Activated B cell treated with CpG ODN at 0.5 μM for 24 hours (primary cell): ENCODE results near the gene ZNF575. TPM values are rescaled to one million over a fixed set of nuclear protein-coding genes. Genes with fewer than 3 reads are reported as not detected.
"Not testable (repeated sequence)": the region's sequence is repeated elsewhere in the genome, so short reads cannot be mapped to it uniquely, and the experiment has no call there.

Experiments
- ATAC-seq: fragments of 200-7000 bp; cut with Tn5 transposase; one replicate; pipeline ENCODE4 v1.10.0; 2021; ENCODE audit warnings: low read depth, mild to moderate bottlenecking, moderate library complexity
- CTCF ChIA-PET: fragments of 350-600 bp; sonication (Branson Sonifier 250); formaldehyde crosslinking; loops from one replicate; lab custom pipeline; 2021; ENCODE audit warnings: antibody characterized with exemption; lab: Charles Lee
- POLR2A ChIA-PET: fragments of 350-600 bp; sonication (Branson Sonifier 250); formaldehyde crosslinking; loops from one replicate; lab custom pipeline; 2021; ENCODE audit warnings: antibody characterized with exemption; lab: Charles Lee
- DNase-seq: peaks from one replicate; pipeline ENCODE4 v3.0.0; 2022
- H3K27ac Mint-ChIP-seq: one replicate; pipeline ENCODE4 v1.8.0; 2020; ENCODE audit warnings: mixed read lengths
- H3K27me3 Mint-ChIP-seq: one replicate; pipeline ENCODE4 v1.8.0; 2021; ENCODE audit warnings: mixed read lengths
- H3K36me3 Mint-ChIP-seq: one replicate; pipeline ENCODE4 v1.8.0; 2021; ENCODE audit warnings: low read depth, mixed read lengths
- H3K4me1 Mint-ChIP-seq: one replicate; pipeline ENCODE4 v1.8.0; 2021; ENCODE audit warnings: mixed read lengths
- H3K4me3 Mint-ChIP-seq: one replicate; pipeline ENCODE4 v1.8.0; 2020; ENCODE audit warnings: mild to moderate bottlenecking, mixed read lengths
- H3K9me3 Mint-ChIP-seq: one replicate; pipeline ENCODE4 v1.8.0; 2020; ENCODE audit warnings: mixed read lengths
- CTCF ChIP-seq: fragments of 200-600 bp; IDR thresholded peaks from one replicate; pipeline ENCODE4 v1.8.0; 2022; ENCODE audit warnings: antibody characterized with exemption, mild to moderate bottlenecking
- intact Hi-C: fragments of 100-400 bp; cut with micrococcal nuclease; formaldehyde crosslinking; loops from one replicate; pipeline ENCODE4 v1.15.1; 2024
- total RNA-seq: library from RNA; stranded (reverse); gene quantifications from 2 replicates; pipeline ENCODE4 v1.2.3, GENCODE V29; 2022

Gene ZNF575
- total RNA-seq, 1 donor from 2014 or later: 1.9 TPM

GRCh38 chr19:43519436-43520088, 13.4 kb upstream of the ZNF575 start:
- Mint-ChIP-seq H3K27ac (peak overlapping the region; percentile 15), H3K4me1 (peaks cover 18% of the 10 kb centered on the region), H3K9me3 (no peaks in the 10 kb centered on the region), H3K27me3 (no peaks in the 10 kb centered on the region), H3K36me3 (no peaks in the 10 kb centered on the region), H3K4me3 (peak overlapping the region; percentile 44)
- ATAC-seq (peak; percentile 51), DNase-seq (peak; percentile 57)
- intact Hi-C loops: loop anchor here (1.0 to 2.0 kb wide), 2 partner anchors 15 to 72 kb away; partner anchors contain the start of gene PHLDB3
- ChIA-PET CTCF (interaction anchor here (0.7 to 4.0 kb wide), 29 partner anchors 9 to 309 kb away, joined by 3 to 300 read pairs (median 5); partner anchors contain the start of genes IRGQ, LYPD3, PHLDB3 and ZNF575), POLR2A (interaction anchor here (0.6 to 2.5 kb wide), 10 partner anchors 13 to 768 kb away, joined by 3 to 37 read pairs (median 6); partner anchors contain the start of genes PHLDB3 and ZNF575)
- peak; percentile 62 for TF ChIP-seq CTCF

- no peak for ATAC-seq
- ChIA-PET POLR2A (interaction anchor here (0.8 kb wide), 1 partner anchor 18 kb away, joined by 3 read pairs; no protein-coding TSS in a partner anchor), CTCF (interaction anchor here (8.4 kb wide), 1 partner anchor 76 kb away, joined by 61 read pairs; no protein-coding TSS in a partner anchor)
- H3K4me1 Mint-ChIP-seq: peaks cover 41% of the 10 kb centered on the region
- H3K9me3 Mint-ChIP-seq: no peaks in the 10 kb centered on the region
- H3K27ac Mint-ChIP-seq: no peak overlapping the region
- H3K27me3 Mint-ChIP-seq: no peaks in the 10 kb centered on the region
- no peak for DNase-seq
- H3K36me3 Mint-ChIP-seq: no peaks in the 10 kb centered on the region
- intact Hi-C loops: no loop called here
- H3K4me3 Mint-ChIP-seq: no peak overlapping the region
- no peak for TF ChIP-seq CTCF
Measured at GRCh38 chr19:43522929-43523328, 10.1 kb upstream of the ZNF575 start.

GRCh38 chr19:43523696-43524095, 9.3 kb upstream of the ZNF575 start:
- H3K4me1 Mint-ChIP-seq: peaks cover 33% of the 10 kb centered on the region
- H3K27me3 Mint-ChIP-seq, DNase-seq, H3K27ac Mint-ChIP-seq, ATAC-seq, H3K36me3 Mint-ChIP-seq, H3K4me3 Mint-ChIP-seq, H3K9me3 Mint-ChIP-seq, intact Hi-C loops: not testable (repeated sequence)
- ChIA-PET POLR2A (interaction anchor here (0.6 to 1.6 kb wide), 2 partner anchors 9 to 255 kb away, joined by 4 to 5 read pairs; partner anchors contain the start of gene ZNF575), CTCF (interaction anchor here (0.8 to 8.4 kb wide), 2 partner anchors 77 to 84 kb away, joined by 3 to 61 read pairs; no protein-coding TSS in a partner anchor)

GRCh38 chr19:43524922-43525835, 7.8 kb upstream of the ZNF575 start:
- ATAC-seq: peak; percentile 35
- H3K4me1 Mint-ChIP-seq: peaks cover 25% of the 10 kb centered on the region

More at GRCh38 chr19:43524922-43525835, 7.8 kb upstream of the ZNF575 start:
- Mint-ChIP-seq H3K27me3 (no peaks in the 10 kb centered on the region), H3K27ac (peak overlapping the region; percentile 54), H3K36me3 (no peaks in the 10 kb centered on the region), H3K9me3 (no peaks in the 10 kb centered on the region), H3K4me3 (peak overlapping the region; percentile 89)
- CTCF ChIA-PET: interaction anchor here (0.6 to 8.4 kb wide), 3 partner anchors 23 to 78 kb away, joined by 3 to 61 read pairs (median 7); no protein-coding TSS in a partner anchor
- POLR2A ChIA-PET: interaction anchor here (0.6 to 2.8 kb wide), 10 partner anchors 7 to 1166 kb away, joined by 3 to 11 read pairs (median 4); partner anchors contain the start of genes IRGQ, PHLDB3, ZNF575 and ZNF576
- no peak for DNase-seq
- no peak for TF ChIP-seq CTCF
- intact Hi-C loops: no loop called here
